D341Med (cell line): ENCODE data around the gene DOCK1.

ENCODE experiments used
- DNase-seq: peaks from one replicate; pipeline ENCODE4 v3.0.0; 2012; ENCODE audit warnings: low spot score

Gene DOCK1

DNA sequence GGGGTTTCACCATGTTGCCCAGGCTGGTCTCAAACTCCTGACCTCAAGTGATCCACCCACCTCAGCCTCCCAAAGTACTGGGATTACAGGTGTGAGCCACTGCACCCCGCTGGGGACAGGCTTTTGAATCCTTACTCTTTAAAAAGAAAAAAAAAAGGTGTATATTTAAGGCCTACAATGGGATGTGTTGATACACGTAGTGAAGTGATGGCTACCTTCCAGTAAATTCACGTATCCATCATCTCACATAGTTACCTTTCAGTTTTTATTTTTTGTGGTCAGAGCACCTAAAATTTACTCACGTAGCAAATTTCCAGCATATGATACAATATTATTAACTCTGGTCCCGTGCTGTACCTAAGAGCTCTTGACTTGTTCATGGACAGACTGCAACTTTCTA, 410.7 kb downstream of the DOCK1 start:
- DNase-seq, result no peak

DNA sequence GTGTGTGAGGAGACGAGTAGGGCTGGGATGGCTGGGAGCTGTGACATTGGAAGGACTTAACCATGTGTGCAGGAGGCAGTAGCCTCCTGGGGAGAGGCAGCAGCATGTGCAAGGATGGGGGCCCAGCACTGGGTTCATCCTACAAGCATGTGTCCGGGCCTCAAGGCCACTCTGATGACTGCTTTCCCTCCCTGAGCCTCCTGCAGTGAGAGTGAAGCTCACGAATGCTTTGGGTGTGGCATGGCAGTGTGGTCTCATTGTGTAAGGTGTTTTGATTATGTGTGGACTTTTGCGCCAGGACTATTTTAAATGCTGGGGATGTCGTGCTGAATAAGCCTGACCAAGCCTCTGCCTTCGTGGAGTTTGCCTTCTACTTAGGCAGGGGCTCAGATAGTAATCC, 413.2 kb downstream of the DOCK1 start:
- DNase-seq, result no peak

DNA sequence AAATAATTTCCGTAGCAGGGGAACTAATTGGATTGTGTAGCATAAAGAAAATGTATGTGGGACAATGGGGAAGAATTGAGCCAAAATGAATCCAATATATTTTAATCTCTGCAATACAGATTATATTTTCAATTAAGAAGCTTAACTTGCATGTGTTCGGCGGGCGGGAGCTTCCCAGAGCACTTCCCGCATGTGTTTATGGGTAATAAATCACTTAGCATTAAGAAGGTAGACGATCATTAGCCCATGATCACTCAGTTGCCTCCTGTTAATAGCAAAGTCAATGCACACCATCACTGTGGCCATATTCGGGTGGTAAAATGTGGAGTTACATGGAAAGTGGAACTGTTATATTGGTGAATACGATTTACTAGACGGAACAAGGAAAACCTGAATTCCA, 414.0 kb downstream of the DOCK1 start:
- peak; percentile 48 for DNase-seq

GRCh38 chr10:127319691-127320090, 414.5 kb downstream of the DOCK1 start:
- no peak for DNase-seq

DNA sequence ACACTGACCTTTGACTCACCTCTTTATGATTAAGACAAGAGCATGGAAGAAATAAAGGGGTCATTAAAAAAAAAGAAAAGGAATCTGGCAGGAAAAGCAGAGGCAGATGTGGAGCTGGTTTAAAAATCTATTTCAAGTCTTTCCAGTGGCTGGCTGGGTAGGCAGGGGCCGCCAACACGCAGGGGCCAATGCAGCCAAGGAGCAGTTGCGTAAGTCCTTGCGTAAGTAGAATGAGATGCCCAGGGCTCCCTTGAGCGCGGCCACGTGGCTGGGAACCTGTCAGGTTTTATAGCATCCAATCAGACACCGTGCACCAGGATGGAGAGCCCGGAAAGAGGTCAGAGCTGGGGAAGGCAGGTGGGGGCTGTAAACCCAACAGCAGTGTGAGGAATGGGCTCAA, 414.9 kb downstream of the DOCK1 start:
- no peak for DNase-seq

DNA sequence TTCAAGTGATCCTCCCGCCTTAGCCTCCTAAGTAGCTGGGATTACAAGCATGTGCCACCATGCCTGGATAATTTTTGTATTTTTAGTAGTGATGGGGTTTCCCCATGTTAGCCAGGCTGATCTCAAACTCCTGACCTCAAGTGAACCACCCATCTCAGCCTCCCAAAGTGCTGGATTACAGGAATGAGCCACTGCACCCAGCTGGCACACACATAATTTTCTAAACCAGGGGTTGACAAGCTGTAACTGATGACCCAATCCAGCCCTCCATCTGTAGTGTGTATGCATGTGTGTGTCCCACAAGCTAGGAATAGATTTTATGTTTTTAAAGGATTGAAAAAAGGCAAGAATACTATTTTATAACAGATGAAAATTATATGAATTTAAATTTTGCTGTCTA, 417.1 kb downstream of the DOCK1 start:
- no peak for DNase-seq

- no peak for DNase-seq
These were observed 420.3 kb downstream of the DOCK1 start for GRCh38 chr10:127325506-127325905.

DNA sequence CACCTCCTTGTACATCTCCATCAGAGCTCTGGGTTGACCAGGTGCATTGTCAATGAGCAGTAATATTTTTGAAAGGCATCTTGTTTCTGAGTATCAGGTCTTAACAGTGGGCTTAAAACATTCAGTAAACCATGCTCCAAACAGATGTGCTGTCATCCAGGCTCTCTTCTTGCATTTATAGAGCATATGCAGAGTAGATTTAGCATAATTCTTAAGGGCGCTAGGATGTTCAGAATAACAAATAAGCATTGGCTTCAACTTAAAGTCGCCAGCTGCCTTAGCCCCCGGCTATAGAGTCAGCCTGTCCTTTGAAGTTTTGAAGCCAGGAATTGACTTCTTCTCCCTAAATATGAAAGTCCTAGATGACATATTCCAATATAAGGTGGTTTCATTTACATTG, 421.7 kb downstream of the DOCK1 start:
- no peak for DNase-seq

GRCh38 chr10:127331696-127332095, 426.5 kb downstream of the DOCK1 start:
- no peak for DNase-seq

GRCh38 chr10:127332631-127333030, 427.4 kb downstream of the DOCK1 start:
- no peak for DNase-seq

- DNase-seq, result no peak
These were observed 432.6 kb downstream of the DOCK1 start for GRCh38 chr10:127337801-127338200.

- DNase-seq, result no peak
These were observed 433.3 kb downstream of the DOCK1 start for GRCh38 chr10:127338399-127339110.

- DNase-seq, result no peak
These were observed 438.6 kb downstream of the DOCK1 start for GRCh38 chr10:127343821-127344220.

DNA sequence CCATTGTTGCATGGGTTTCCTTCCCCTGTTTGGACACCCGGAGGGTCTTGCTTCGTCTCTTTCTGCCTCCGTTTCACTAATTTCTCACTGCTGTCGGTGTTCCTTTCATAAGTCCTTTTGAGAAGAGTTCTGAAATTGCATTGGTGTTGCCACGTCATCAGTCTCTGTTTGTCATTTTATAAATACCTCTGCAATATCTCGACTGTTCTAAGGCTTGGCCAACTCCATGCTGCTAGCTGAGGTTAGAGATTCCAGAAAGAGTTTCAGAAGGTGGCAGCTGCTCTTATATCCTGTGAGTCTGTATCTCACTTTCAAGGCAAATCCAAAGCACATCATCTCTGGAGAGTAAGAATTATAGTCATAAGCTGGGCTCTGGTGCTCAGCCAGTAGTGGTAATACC, 439.1 kb downstream of the DOCK1 start:
- no peak for DNase-seq

GRCh38 chr10:127345231-127345965, 440.2 kb downstream of the DOCK1 start:
- no peak for DNase-seq

DNA sequence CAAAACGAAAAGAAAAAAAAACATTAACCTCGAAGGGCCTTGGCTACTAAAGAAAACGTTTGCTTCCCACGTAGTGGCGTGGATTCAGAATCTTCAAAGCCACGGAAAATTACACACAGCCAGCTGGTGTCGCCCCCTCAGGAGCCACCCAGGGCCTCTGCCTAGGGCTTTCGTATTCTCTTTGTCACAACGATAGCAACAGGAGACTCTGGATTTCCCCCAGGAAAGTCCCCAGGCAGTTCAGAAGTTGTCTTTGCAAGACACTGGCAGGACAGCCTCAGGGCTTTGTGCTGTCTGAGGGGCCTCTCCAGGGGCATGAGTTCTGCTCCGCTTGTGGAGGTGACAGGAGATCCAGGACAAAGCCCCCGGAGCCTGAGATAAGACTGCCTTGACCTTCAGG, 441.4 kb downstream of the DOCK1 start:
- no peak for DNase-seq

GRCh38 chr10:127347202-127347959, 442.2 kb downstream of the DOCK1 start:
- no peak for DNase-seq

- no peak for DNase-seq
These were observed 444.5 kb downstream of the DOCK1 start for GRCh38 chr10:127349737-127350136.

DNA sequence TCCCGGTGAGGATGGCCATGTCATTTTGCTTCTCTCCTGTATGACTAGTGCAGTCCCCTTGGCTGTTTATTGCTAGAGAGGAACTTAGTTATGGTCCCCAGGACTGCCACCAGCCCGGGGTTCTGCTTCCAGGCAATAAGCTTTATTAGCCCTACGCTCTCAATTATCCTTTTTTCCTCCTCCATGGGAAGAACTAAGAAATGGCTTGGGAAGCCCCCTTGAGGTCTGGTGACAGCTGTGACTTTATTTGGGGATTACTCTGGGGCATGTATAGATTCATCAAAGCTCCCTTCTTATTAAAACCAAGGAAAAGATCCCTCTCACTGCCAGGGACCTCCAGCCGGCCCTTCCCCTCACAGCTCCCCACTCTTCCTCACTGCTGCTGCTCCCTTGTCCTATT, 446.3 kb downstream of the DOCK1 start:
- no peak for DNase-seq

DNA sequence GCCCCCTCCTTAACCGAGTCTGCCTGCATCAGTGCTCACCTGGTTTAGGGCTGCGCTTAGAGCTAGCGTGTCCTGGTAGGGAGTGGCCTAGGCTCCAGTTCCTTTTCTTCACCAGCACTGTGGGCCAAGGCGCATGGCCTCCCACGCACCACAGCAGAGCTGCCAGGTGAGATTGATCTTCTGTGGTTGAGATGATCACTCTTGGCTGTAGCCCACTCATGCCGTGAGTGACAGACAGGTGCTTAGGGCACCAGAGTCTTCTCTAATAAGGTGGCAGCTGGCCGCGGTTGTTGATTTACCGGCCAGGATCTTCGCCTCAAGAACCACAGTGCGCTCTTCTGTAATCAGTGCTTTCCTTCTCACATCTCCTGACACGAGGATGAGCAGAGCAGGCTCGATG, 448.3 kb downstream of the DOCK1 start:
- no peak for DNase-seq

DNA sequence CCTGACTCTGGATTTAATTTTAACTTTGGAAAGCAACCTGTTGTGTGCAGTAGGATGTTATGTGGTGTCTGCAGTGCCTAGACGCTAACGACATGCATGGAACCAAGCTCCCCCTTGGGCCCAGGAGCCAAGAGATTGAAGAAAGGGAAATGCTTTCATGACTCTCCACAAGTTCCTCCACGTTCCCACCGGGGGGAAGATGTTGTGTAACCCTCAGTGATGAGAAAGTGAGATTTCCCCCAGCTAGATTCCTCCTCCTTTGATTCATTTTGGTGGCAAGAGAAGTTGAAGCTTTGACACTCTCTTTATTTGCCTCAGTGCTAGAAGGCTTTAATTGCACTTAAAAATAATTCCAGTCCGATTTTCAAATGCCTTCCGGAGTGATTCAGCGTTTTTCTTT, 449.0 kb downstream of the DOCK1 start:
- no peak for DNase-seq

DNA sequence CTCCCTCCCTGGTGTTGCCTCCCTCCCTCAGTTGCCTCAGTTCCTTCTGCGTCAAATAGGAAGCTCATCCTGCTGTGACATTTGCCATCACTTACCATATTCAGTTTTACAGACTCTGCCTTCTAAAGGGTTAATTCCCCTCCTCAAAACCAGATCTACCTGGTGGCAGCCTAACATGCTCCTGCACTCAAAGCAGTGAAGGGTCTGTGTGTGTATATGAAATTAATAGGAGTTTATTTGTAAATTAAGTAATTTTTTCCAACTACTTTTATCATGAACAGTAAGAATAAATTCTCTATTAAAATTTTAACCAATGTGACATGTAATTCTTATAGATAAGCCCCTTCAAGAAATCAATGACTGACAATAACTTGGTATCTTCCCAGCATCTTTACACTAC, 449.8 kb downstream of the DOCK1 start:
- no peak for DNase-seq

- DNase-seq, result no peak
These were observed 451.1 kb downstream of the DOCK1 start for GRCh38 chr10:127356360-127356759.
